H1 (cell line): Measurements from ENCODE around the gene STARD7. TPM values are rescaled to one million over a fixed set of nuclear protein-coding genes. Genes with fewer than 3 reads are reported as not detected.

ENCODE experiments used
- CTCF ChIA-PET: fragments of 300-600 bp; sonication (Branson Sonifier 250); formaldehyde crosslinking; loops from one replicate; lab custom pipeline; 2021; ENCODE audit not compliant: partially characterized antibody; lab: Charles Lee
- POLR2A ChIA-PET: fragments of 300-600 bp; sonication (Branson Sonifier 250); formaldehyde crosslinking; loops from one replicate; lab custom pipeline; 2021; ENCODE audit warnings: inconsistent platforms; ENCODE audit not compliant: partially characterized antibody; lab: Charles Lee
- DNase-seq, 2 experiments: peaks; one replicate each; pipeline versions ENCODE4 v3.0.0 to v3.0.0-alpha.2; 2010 to 2022; ENCODE audit warnings: low spot score in 2 of 2, low read depth in 1 of 2, mixed read lengths in 1 of 2
- FAIRE-seq: peaks from 2 replicates; lab custom pipeline; 2011; peaks lifted over from hg19 to GRCh38; lab: Jason Lieb, UNC
- H2AFZ ChIP-seq: 2 replicates; pipeline ENCODE4 v1.8.1; 2012; ENCODE audit warnings: low read length, inconsistent platforms
- H2AK5ac ChIP-seq: 2 replicates; pipeline ENCODE4 v1.6.1; 2013; ENCODE audit warnings: low read depth, low read length
- H2BK120ac ChIP-seq: replicated peaks from 2 replicates; pipeline ENCODE3; 2013; ENCODE audit warnings: low read depth, low read length, inconsistent platforms
- H2BK12ac ChIP-seq: 2 replicates; pipeline ENCODE4 v1.6.1; 2013; ENCODE audit warnings: low read depth, low read length
- H2BK15ac ChIP-seq: 2 replicates; pipeline ENCODE4 v1.6.1; 2013; ENCODE audit warnings: low read length
- H2BK20ac ChIP-seq: 2 replicates; pipeline ENCODE4 v1.6.1; 2013; ENCODE audit warnings: low read length
- H2BK5ac ChIP-seq: 2 replicates; pipeline ENCODE4 v1.6.1; 2013; ENCODE audit warnings: low read depth, low read length
- H3K14ac ChIP-seq: 2 replicates; pipeline ENCODE4 v1.6.1; 2013; ENCODE audit warnings: inconsistent platforms; ENCODE audit not compliant: insufficient read length
- H3K18ac ChIP-seq: 2 replicates; pipeline ENCODE4 v1.6.1; 2013; ENCODE audit warnings: low read length; ENCODE audit errors: extremely low read depth
- H3K23ac ChIP-seq: 2 replicates; pipeline ENCODE4 v1.6.1; 2013; ENCODE audit warnings: inconsistent platforms; ENCODE audit not compliant: insufficient read length
- H3K23me2 ChIP-seq: 2 replicates; pipeline ENCODE4 v1.6.1; 2013; ENCODE audit warnings: low read depth, low read length
- H3K27ac ChIP-seq: 2 replicates; pipeline ENCODE4 v1.6.1; 2011; ENCODE audit warnings: low read depth, low read length, inconsistent platforms
- H3K27me3 ChIP-seq, 4 experiments: replicated peaks in 1 of 4; 1 replicate in 1 of 4; 2 replicates in 3 of 4; pipeline versions ENCODE4 v1.6.1 to v1.8.1; 2011 to 2013; ENCODE audit warnings: low read length in 3 of 4, mild to moderate bottlenecking in 3 of 4, inconsistent platforms in 2 of 4, mixed read lengths in 2 of 4, moderate library complexity in 1 of 4; ENCODE audit not compliant: control insufficient read depth in 3 of 4, insufficient read depth in 3 of 4; ENCODE audit errors: extremely low read depth in 1 of 4
- H3K36me3 ChIP-seq, 4 experiments: 2 replicates each; pipeline versions ENCODE4 v1.6.1 to v1.8.1; 2011 to 2013; ENCODE audit warnings: mild to moderate bottlenecking in 4 of 4, low read length in 3 of 4, moderate library complexity in 2 of 4, control low read depth in 1 of 4, inconsistent platforms in 1 of 4; ENCODE audit not compliant: insufficient read depth in 4 of 4, control insufficient read depth in 2 of 4
- H3K4ac ChIP-seq: replicated peaks from 2 replicates; pipeline ENCODE3; 2013; ENCODE audit warnings: low read length, low read depth, mixed read lengths, inconsistent platforms; ENCODE audit not compliant: insufficient read length
- H3K4me1 ChIP-seq, 4 experiments: replicated peaks in 1 of 4; 1 replicate in 1 of 4; 2 replicates in 3 of 4; pipeline versions ENCODE4 v1.6.1 to v1.8.1; 2011 to 2013; ENCODE audit warnings: low read length in 3 of 4, inconsistent platforms in 2 of 4, mixed read lengths in 1 of 4; ENCODE audit not compliant: insufficient read depth in 4 of 4, control insufficient read depth in 3 of 4
- H3K4me2 ChIP-seq, 2 experiments: 2 replicates each; pipeline versions ENCODE4 v1.6.1 to v1.8.1; 2011 to 2013; ENCODE audit warnings: low read depth in 2 of 2, low read length in 2 of 2, control low read depth in 1 of 2, inconsistent platforms in 1 of 2, mild to moderate bottlenecking in 1 of 2; ENCODE audit not compliant: insufficient read depth in 1 of 2
- H3K4me3 ChIP-seq, 4 experiments: fragments of 200-600, 300-600 bp in 1 of 4; sonication (generic), shearing (Covaris generic), sonication (Bioruptor Twin) in 1 of 4; 2 replicates each; pipeline versions ENCODE4 v1.5.1 to v1.8.1; 2011 to 2016; ENCODE audit warnings: low read length in 4 of 4, low read depth in 3 of 4, control low read depth in 2 of 4, inconsistent platforms in 2 of 4, mild to moderate bottlenecking in 2 of 4, mixed read lengths in 1 of 4, moderate library complexity in 1 of 4; ENCODE audit not compliant: insufficient read depth in 2 of 4; ENCODE audit errors: extremely low read depth in 1 of 4
- H3K56ac ChIP-seq: replicated peaks from 2 replicates; pipeline ENCODE3; 2013; ENCODE audit warnings: low read depth, mild to moderate bottlenecking, mixed read lengths, low read length, inconsistent platforms; ENCODE audit not compliant: insufficient read length
- H3K79me1 ChIP-seq: 2 replicates; pipeline ENCODE4 v1.6.1; 2013; ENCODE audit warnings: low read depth, low read length, control low read depth
- H3K79me2 ChIP-seq, 2 experiments: 2 replicates each; pipeline versions ENCODE4 v1.6.1 to v1.8.1; 2012 to 2013; ENCODE audit warnings: low read length in 2 of 2, mild to moderate bottlenecking in 2 of 2, inconsistent platforms in 1 of 2; ENCODE audit not compliant: insufficient read depth in 2 of 2, control insufficient read depth in 1 of 2
- H3K9ac ChIP-seq, 4 experiments: replicated peaks in 1 of 4; 1 replicate in 1 of 4; 2 replicates in 3 of 4; pipeline versions ENCODE4 v1.6.1 to v1.8.1; 2011 to 2013; ENCODE audit warnings: low read depth in 3 of 4, low read length in 3 of 4, control low read depth in 2 of 4, mild to moderate bottlenecking in 2 of 4, moderate library complexity in 2 of 4, inconsistent platforms in 1 of 4; ENCODE audit errors: extremely low read depth in 1 of 4
- H3K9me3 ChIP-seq, 2 experiments: 2 replicates each; pipeline versions ENCODE4 v1.6.1 to v1.8.1; 2012 to 2013; ENCODE audit warnings: mild to moderate bottlenecking in 2 of 2, moderate library complexity in 2 of 2, control low read depth in 1 of 2, inconsistent platforms in 1 of 2, low read depth in 1 of 2, low read length in 1 of 2, mixed read lengths in 1 of 2; ENCODE audit not compliant: insufficient read depth in 2 of 2
- H4K20me1 ChIP-seq, 2 experiments: replicated peaks in 1 of 2; 2 replicates each; pipeline versions ENCODE3 to v1.8.1; 2011 to 2013; ENCODE audit warnings: inconsistent platforms in 2 of 2, low read length in 2 of 2, mild to moderate bottlenecking in 1 of 2; ENCODE audit not compliant: insufficient read depth in 2 of 2, control insufficient read depth in 1 of 2
- H4K5ac ChIP-seq: 2 replicates; pipeline ENCODE4 v1.6.1; 2013; ENCODE audit warnings: low read length, low read depth, mixed read lengths, inconsistent platforms; ENCODE audit not compliant: insufficient read length
- H4K8ac ChIP-seq: 2 replicates; pipeline ENCODE4 v1.8.0; 2013; ENCODE audit warnings: mild to moderate bottlenecking, moderate library complexity, low read length, inconsistent platforms; ENCODE audit not compliant: insufficient read depth; ENCODE audit errors: extremely low read depth
- H4K91ac ChIP-seq: replicated peaks from 2 replicates; pipeline ENCODE3; 2013; ENCODE audit warnings: low read length, mixed read lengths, inconsistent platforms; ENCODE audit not compliant: insufficient read length
- ASH2L ChIP-seq: fragments of 200-600, 300-600 bp; sonication (generic); IDR thresholded peaks from one replicate; pipeline ENCODE4 v1.7.1; 2017; ENCODE audit warnings: low read length
- E2F6 ChIP-seq: IDR thresholded peaks from 2 replicates; pipeline ENCODE4 v1.6.1; 2012; ENCODE audit warnings: inconsistent platforms
- NANOG ChIP-seq: IDR thresholded peaks from 2 replicates; pipeline ENCODE4 v1.6.1; 2011; ENCODE audit warnings: low read length, low read depth, mild to moderate bottlenecking, inconsistent platforms; ENCODE audit not compliant: insufficient read depth, poor library complexity, severe bottlenecking
- SP2 ChIP-seq: IDR thresholded peaks from 2 replicates; pipeline ENCODE4 v1.6.1; 2012; ENCODE audit warnings: mild to moderate bottlenecking, low read length, inconsistent platforms
- SP4 ChIP-seq: IDR thresholded peaks from 2 replicates; pipeline ENCODE4 v1.6.1; 2012; ENCODE audit warnings: low read length, inconsistent platforms
- SUZ12 ChIP-seq: fragments of 200-600 bp; sonication (generic); IDR thresholded peaks from 2 replicates; pipeline ENCODE4 v1.6.1; 2012; ENCODE audit warnings: mild to moderate bottlenecking, inconsistent platforms, low read length, moderate library complexity, mixed read lengths
- TBP ChIP-seq: IDR thresholded peaks from 2 replicates; pipeline ENCODE4 v1.6.1; 2011; ENCODE audit warnings: low read depth, low read length, improper control_type of control experiment
- WGBS, 2 experiments: shearing (Covaris generic) in 1 of 2; methylation state at CpG; one replicate each; pipeline versions ENCODE4 v1.1.6 to v1.1.7; 2013 to 2015; ENCODE audit warnings: low lambda C conversion rate in 2 of 2, mixed read lengths in 2 of 2, inconsistent platforms in 1 of 2, low coverage in 1 of 2, missing lambda C conversion rate in 1 of 2; ENCODE audit not compliant: insufficient replicate concordance in 2 of 2, insufficient coverage in 1 of 2, insufficient read length in 1 of 2; ENCODE audit errors: extremely low coverage in 1 of 2, missing lambda C conversion rate in 1 of 2; 5-methylcytosine and 5-hydroxymethylcytosine counted together
- polyA plus RNA-seq, 7 experiments: library from polyadenylated mRNA; depleted of rRNA in 3 of 7; stranded (reverse) in 5 of 7; unstranded in 2 of 7; fragments of >200 nt in 5 of 7; fragments of 200-250 nt in 2 of 7; gene quantifications; 1 replicate in 5 of 7; 2 replicates in 1 of 7; 4 replicates in 1 of 7; pipeline versions ENCODE4 v1.2.1 to v1.2.3, GENCODE V29; 2011 to 2013; ENCODE audit warnings: missing spikeins in 2 of 7, mixed read lengths in 2 of 7
- total RNA-seq: library from RNA; stranded (reverse); fragmentation: NEBNext Ultra II Directional; extraction: Animal tissue kit (Norgen Biotek cat#: 25700); gene quantifications from 2 replicates; pipeline ENCODE4 v1.2.1, GENCODE V29; 2021

STARD7 gene
- total and polyA plus RNA-seq, 2 of the 8 experiments (the other 6 are each of a cell fraction or from before 2014, with no cell fraction given): 89.1 to 200 TPM

- FAIRE-seq (no peak), DNase-seq (no peak)
- Histone ChIP-seq H4K5ac (no peak overlapping the region), H2BK120ac (no peak overlapping the region), H2BK5ac (0 out of 2 replicates have a peak overlapping the region, but pooled peaks have one; percentile 44), H3K14ac (no peak overlapping the region), H3K23me2 (no peaks in the 10 kb centered on the region; the same call in 1 of the 2 replicates), H3K27ac (no peak overlapping the region), H3K27me3 (no peaks in the 10 kb centered on the region; a peak in 1 of 7 replicates), H3K36me3 (no peaks in the 10 kb centered on the region), H2AFZ (no peak overlapping the region), H3K18ac (peak overlapping the region; percentile 19), H3K4me3 (no peak overlapping the region), H3K4me2 (no peak overlapping the region), H4K91ac (peak overlapping the region; percentile 47), H3K4ac (no peak overlapping the region), H3K56ac (peak overlapping the region; percentile 4), H4K8ac (no peak overlapping the region), H3K9me3 (no peaks in the 10 kb centered on the region), H3K23ac (no peak overlapping the region), H2BK12ac (peak overlapping the region; percentile 60; the same call in 1 of the 2 replicates), H4K20me1 (no peaks in the 10 kb centered on the region), H2BK15ac (no peak overlapping the region), H3K9ac (no peak overlapping the region), H3K79me2 (no peaks in the 10 kb centered on the region), H3K79me1 (no peaks in the 10 kb centered on the region), H2AK5ac (no peak overlapping the region), H3K4me1 (peaks cover 0 to 9% (median 1%) of the 10 kb centered on the region in 4 experiments; a peak in 3 of 7 replicates), H2BK20ac (no peak overlapping the region)
- no peak for TF ChIP-seq SP2
- no peak for TF ChIP-seq ASH2L
- no peak for TF ChIP-seq SUZ12
- TF ChIP-seq E2F6: no peak
- no peak for TF ChIP-seq NANOG
- TF ChIP-seq SP4: no peak
- TF ChIP-seq TBP: no peak
- ChIA-PET POLR2A (interaction anchor here (1.5 kb wide), 1 partner anchor 14 kb away, joined by 3 read pairs; no protein-coding TSS in a partner anchor), CTCF (interaction anchor here (1.0 to 2.9 kb wide), 5 partner anchors 11 to 41 kb away, joined by 3 to 15 read pairs (median 7); partner anchors contain the start of genes ADRA2B and ASTL)
- 89% methylated on average over 19 of the region's 19 CpGs; no CpG with 5 or more reads in 1 of the 2 experiments for WGBS, 2 experiments
Measured at GRCh38 chr2:96157649-96158553, 50.7 kb downstream of the STARD7 start.
